ENCODE results near the gene ATG2B. TPM values are rescaled to one million over a fixed set of nuclear protein-coding genes. Genes with fewer than 3 reads are reported as not detected.
"Not testable (repeated sequence)": the region's sequence is repeated elsewhere in the genome, so short reads cannot be mapped to it uniquely, and the experiment has no call there.

The ATG2B gene
- polyA plus RNA-seq, 6 donors from 2014 or later: 1.4 to 2.2 (median 1.8) TPM

DNA sequence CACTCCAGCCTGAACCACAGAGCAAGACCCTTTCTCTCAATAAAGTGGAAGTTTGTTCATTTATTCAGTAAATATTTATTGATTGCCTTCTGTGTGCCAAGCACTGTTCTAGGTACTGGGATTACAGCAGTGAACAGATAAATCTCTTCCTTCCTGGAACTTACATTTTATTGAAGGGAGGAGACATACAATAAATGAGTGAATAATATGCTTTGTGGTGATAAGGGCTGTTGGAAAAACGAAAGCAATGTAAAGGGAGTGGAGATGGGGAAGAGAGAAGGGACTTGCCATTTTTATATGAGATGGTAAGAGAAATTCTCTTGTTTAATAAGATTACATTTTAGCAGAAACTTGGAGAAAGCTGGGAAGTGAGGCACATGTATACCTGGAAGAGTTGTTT lies 1.8 kb upstream of the ATG2B start:
- H3K9me3 Mint-ChIP-seq: peaks cover 0 to 5% (median 0%) of the 10 kb centered on the region in 7 donors
- H3K4me1 Mint-ChIP-seq: peaks cover 40 to 53% (median 46%) of the 10 kb centered on the region in 3 donors
- peaks cover 7 to 8% of the 10 kb centered on the region in 2 donors for H3K36me3 Mint-ChIP-seq
- no peak for ATAC-seq (ENCODE audit: low read depth in 2 of 2)
- no peak overlapping the region for H3K27ac Mint-ChIP-seq
- peak overlapping the region; percentile 48 to 94 (median 88) for H3K4me3 Mint-ChIP-seq
- no peak for DNase-seq
- H3K27me3 Mint-ChIP-seq: no peaks in the 10 kb centered on the region

DNA sequence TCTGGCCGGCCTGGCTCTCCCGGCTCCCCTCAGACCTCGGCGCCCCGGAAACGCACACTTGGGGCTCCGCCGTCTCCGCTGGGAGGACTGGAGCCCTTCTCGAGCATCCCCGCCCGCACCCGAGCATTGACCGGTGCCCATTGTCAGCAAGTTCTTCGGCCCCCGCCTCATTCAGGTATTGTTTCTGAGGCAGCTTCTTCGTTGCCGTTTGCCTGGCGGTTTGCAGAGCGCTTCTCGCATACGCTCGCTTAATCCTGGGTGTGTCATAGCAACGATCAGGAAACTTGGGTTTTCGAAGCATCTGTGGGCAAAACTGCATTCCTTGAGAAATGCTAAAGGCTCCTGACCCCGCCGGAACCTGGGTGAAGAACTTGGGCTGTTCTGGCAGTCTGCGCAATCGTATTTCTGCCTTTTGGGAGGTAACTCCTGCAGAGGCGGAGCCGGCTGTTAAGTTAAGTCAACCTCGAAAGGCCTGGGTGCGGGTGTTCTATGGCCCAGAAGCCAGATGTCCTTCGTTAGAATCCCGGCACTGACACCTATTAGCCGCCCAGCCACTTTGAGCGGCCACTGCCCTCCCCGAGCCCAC lies 703 bp upstream of the ATG2B start:
- Mint-ChIP-seq H3K4me3 (peak overlapping the region; percentile 87 to 95 (median 90)), H3K4me1 (peaks cover 43 to 47% (median 45%) of the 10 kb centered on the region in 3 donors), H3K27ac (peak overlapping the region in 5 of 6 donors; percentile 74 to 90 (median 89)), H3K36me3 (peaks cover 2 to 4% of the 10 kb centered on the region in 2 donors), H3K9me3 (peaks cover 0 to 3% (median 0%) of the 10 kb centered on the region in 7 donors), H3K27me3 (no peaks in the 10 kb centered on the region)
- peak; percentile 18 to 22 for ATAC-seq (ENCODE audit: low read depth in 2 of 2)
- DNase-seq: no peak

DNA sequence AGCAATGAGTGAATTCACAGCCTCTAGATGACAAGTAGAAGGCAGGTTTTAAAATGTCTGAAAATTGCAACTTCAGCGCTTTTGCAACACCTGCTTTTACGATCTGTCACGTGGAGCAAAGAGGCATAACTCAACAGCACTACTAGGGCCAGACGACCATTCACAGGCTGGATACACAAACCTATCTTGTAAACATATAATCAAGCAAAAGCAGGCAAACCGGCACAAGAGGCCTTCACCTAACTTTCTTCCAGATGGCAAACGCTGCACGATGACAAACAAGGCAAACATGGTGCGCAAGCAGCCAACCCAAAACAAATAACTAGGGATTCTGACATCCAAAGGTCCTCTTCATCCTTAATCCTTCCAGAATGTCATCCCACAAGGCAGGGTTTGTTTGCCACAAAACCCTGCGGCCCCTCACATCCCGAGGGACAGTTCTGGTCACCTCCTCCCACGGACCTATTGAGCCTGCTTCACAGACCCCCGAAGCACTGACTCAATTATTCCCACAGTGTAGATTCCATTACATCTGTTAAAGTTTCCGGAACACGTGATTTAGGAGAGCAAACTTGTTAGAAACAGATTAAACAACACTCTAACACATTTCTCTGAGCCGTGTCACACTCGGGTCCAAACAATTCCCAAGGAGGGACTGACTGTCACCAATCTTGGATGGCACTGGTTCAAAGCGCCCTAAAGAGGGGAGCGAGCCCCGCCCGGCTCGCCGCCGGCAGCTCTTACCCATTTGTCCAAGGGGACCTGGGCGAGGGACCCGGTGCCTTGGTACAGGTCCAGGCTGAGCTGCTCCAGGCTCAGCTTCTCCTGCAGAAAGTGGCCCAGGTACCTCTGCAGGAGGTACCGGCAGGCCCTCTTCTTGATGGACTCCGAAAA lies 823 bp downstream of the ATG2B start:
- H3K9me3 Mint-ChIP-seq: no peaks in the 10 kb centered on the region

DNA sequence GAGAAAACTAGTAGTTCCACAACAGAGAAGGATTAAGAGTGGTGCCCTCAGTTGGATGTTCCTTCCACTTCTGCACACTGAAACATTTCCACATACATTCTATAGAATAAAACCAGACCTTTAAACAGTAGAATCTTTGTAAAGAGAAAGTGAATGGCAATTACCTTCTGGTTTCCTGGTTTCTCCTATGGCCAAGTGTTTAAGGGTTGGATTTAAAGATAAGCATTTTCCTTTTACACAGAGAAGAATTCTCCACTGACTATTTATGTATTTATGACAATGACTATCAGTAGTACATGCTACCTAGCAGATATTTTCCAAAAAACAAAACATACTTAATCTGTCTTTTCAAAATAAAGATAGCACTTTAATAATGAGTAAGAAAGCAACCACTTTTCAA lies 3.2 kb downstream of the ATG2B start:
- Mint-ChIP-seq H3K27me3 (no peaks in the 10 kb centered on the region), H3K27ac (no peak overlapping the region), H3K9me3 (peaks cover 0 to 2% (median 0%) of the 10 kb centered on the region in 7 donors), H3K4me1 (peaks cover 31 to 41% (median 35%) of the 10 kb centered on the region in 3 donors), H3K4me3 (peak overlapping the region in 1 of 8 donors; percentile 60), H3K36me3 (no peaks in the 10 kb centered on the region)
- DNase-seq: no peak
- no peak for ATAC-seq (ENCODE audit: low read depth in 2 of 2)

More for the DNA sequence above, 823 bp downstream of the ATG2B start:
- Mint-ChIP-seq H3K27ac (peak overlapping the region; percentile 59 to 94 (median 88)), H3K4me1 (peaks cover 38 to 44% (median 40%) of the 10 kb centered on the region in 3 donors), H3K4me3 (peak overlapping the region; percentile 86 to 91 (median 88)), H3K36me3 (no peaks in the 10 kb centered on the region), H3K27me3 (no peaks in the 10 kb centered on the region)
- DNase-seq (peak; percentile 39), ATAC-seq (ENCODE audit: low read depth in 2 of 2) (peak; percentile 5 to 12)

DNA sequence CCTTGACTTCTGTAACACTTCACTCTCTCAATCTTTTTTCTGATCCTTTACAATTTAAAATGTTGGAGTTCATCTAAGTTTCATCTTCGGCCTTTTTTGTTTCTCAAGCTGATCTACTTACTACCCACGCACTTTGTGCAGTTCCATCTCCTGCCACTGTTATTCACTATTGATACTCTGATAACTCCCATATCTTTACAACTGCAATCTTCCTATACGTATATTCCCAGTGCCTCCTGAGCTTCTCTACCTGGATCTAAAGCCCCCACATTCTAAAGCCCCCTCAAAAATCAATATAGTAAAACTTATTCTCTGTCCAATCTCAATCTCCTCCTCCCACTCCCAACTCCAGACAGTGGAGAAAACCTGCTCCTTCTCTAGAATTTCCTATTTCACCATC lies 5.9 kb downstream of the ATG2B start:
- Mint-ChIP-seq H3K4me3 (no peak overlapping the region), H3K36me3 (peaks cover 0 to 5% of the 10 kb centered on the region in 2 donors), H3K27ac (peak overlapping the region in 2 of 6 donors; percentile 1 to 45)

DNA sequence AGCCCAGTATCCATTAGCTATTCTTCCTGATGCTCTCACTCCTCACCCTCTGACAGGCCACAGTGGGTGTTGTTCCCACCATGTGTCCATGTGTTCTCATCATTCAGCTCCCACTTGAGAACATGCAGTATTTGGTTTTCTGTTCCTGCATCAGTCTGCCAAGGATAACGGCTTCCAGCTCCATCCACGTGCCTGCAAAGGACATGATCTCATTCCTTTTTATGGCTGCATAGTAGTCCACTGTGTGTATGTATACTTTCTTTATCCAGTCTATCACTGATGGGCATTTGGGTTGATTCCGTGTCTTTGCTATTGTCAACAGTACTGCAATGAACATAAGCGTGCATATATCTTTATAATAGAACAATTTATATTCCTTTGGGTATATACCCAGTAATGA lies 8.9 kb downstream of the ATG2B start:
- peaks cover 0 to 2% (median 0%) of the 10 kb centered on the region in 7 donors for H3K9me3 Mint-ChIP-seq
- peak overlapping the region in 1 of 6 donors; percentile 74 for H3K27ac Mint-ChIP-seq
- H3K36me3 Mint-ChIP-seq: peaks cover 0 to 5% of the 10 kb centered on the region in 2 donors
- DNase-seq: no peak
- no peaks in the 10 kb centered on the region for H3K27me3 Mint-ChIP-seq
- no peak overlapping the region for H3K4me3 Mint-ChIP-seq
- ATAC-seq (ENCODE audit: low read depth in 2 of 2): no peak
- H3K4me1 Mint-ChIP-seq: peaks cover 9 to 27% (median 9%) of the 10 kb centered on the region in 3 donors

More for the DNA sequence above, 5.9 kb downstream of the ATG2B start:
- Mint-ChIP-seq H3K27me3 (no peaks in the 10 kb centered on the region), H3K4me1 (peaks cover 22 to 28% (median 25%) of the 10 kb centered on the region in 3 donors), H3K9me3 (peaks cover 0 to 2% (median 0%) of the 10 kb centered on the region in 7 donors)
- ATAC-seq (ENCODE audit: low read depth in 2 of 2) (no peak), DNase-seq (no peak)

DNA sequence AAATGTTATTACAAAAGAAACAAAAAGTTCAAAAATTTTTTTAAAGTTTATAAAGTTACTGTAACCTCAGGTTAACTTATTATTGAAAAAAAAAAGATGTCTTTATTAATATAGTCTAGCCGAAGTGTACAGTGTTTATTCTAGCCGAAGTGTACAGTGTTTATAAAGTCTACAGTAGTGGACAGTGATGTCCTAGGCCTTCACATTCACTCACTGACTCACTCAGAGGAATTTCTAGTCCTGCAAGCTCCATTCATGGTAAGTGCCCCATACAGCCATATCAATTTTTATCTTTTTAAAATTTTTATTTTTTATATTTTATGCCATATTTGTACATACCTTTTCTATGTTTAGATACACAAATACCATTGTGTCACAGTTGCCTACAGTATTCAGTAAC lies 10.4 kb downstream of the ATG2B start:
- no peaks in the 10 kb centered on the region for H3K27me3 Mint-ChIP-seq
- DNase-seq (no peak), ATAC-seq (ENCODE audit: low read depth in 2 of 2) (no peak)
- H3K4me1 Mint-ChIP-seq: peaks cover 2 to 32% (median 10%) of the 10 kb centered on the region in 3 donors
- no peak overlapping the region for H3K27ac Mint-ChIP-seq
- peaks cover 0 to 5% of the 10 kb centered on the region in 2 donors for H3K36me3 Mint-ChIP-seq
- peaks cover 0 to 2% (median 0%) of the 10 kb centered on the region in 7 donors for H3K9me3 Mint-ChIP-seq
- no peak overlapping the region for H3K4me3 Mint-ChIP-seq

DNA sequence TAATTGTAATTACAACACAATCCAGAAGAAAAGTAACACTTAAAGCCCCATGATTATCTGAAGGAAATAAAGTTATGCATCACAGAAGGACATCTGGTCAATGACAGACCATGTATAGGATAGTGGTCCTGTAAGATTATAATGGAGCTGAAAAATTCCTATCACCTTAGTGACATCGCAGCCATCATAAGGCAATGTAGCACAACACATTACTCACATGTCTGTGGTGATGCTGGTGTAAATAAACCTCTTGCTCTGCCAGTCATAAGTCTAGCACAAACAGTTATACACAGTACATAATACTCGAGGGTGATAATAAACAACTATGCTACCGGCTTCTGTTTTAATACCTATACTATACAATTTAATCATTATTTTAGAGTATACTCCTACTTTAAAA lies 11.2 kb downstream of the ATG2B start:
- ATAC-seq (ENCODE audit: low read depth in 2 of 2): no peak

DNA sequence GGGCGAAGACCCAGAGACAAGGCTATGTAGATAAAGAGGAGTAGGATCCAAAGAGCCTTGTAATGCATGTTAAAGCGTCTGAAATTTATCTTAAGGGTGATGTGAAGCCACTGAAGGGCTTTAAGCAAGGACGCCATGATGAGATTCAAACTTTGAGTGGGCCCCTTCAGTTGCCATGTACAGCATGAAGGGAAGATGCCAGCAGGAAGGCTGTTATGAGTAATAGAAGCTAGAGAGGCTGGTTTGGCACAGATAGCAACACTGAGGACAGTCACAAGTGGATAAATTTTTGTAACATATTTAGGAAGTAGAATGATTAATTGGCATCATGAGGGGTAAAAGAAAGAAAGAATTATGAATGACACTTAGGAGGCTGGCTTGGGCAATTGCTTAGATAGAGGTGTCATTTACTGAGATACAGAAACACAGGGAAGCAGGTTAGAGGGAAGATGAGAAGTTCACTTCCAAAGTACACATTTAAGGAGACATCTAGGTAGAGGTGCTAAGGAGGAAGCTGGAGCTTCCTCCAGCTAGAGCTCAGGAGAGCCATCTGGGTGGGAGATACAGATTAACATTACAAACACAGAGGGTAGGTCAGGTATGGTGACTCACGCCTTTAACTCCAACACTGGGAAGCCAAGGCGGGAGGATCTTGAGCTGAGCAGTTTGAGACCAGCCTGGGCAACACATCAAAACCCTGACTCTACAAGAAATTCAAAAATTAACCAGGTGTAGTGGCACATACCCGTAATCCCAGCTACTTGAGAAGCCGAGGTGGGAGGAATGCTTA lies 13.7 kb downstream of the ATG2B start:
- Mint-ChIP-seq H3K27ac (peak overlapping the region in 2 of 6 donors; percentile 12 to 34), H3K4me1 (peaks cover 0 to 27% (median 5%) of the 10 kb centered on the region in 3 donors), H3K27me3 (no peaks in the 10 kb centered on the region), H3K36me3 (peaks cover 0 to 8% of the 10 kb centered on the region in 2 donors), H3K4me3 (no peak overlapping the region), H3K9me3 (peaks cover 0 to 2% (median 0%) of the 10 kb centered on the region in 7 donors)
- no peak for ATAC-seq (ENCODE audit: low read depth in 2 of 2)
- DNase-seq: no peak

More for the DNA sequence above, 11.2 kb downstream of the ATG2B start:
- no peaks in the 10 kb centered on the region for H3K27me3 Mint-ChIP-seq
- no peak overlapping the region for H3K27ac Mint-ChIP-seq
- peaks cover 0 to 2% (median 0%) of the 10 kb centered on the region in 7 donors for H3K9me3 Mint-ChIP-seq
- no peak overlapping the region for H3K4me3 Mint-ChIP-seq
- peaks cover 2 to 32% (median 6%) of the 10 kb centered on the region in 3 donors for H3K4me1 Mint-ChIP-seq
- DNase-seq: no peak
- peaks cover 0 to 5% of the 10 kb centered on the region in 2 donors for H3K36me3 Mint-ChIP-seq

DNA sequence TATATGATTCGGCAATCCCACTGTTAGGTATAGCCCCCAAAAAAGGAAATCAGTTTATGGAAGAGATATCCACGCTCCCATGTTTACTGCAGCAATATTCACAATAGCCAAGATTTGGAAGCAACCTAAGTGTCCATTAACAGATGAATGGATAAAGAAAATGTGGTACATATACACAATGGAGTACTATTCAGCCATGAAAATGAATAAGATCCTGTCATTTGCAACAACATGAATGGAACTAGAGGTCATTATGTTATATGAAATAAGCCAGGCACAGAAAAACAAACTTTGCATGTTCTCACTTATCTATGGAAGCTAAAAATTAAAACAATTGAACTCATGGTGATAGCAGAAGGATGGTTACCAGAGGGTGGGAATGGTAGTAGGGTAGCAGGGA lies 15.2 kb downstream of the ATG2B start:
- not testable (repeated sequence) for H3K9me3 Mint-ChIP-seq; ATAC-seq (ENCODE audit: low read depth in 2 of 2); DNase-seq; H3K27ac Mint-ChIP-seq; H3K4me3 Mint-ChIP-seq; H3K36me3 Mint-ChIP-seq; H3K27me3 Mint-ChIP-seq
- peaks cover 0 to 23% (median 5%) of the 10 kb centered on the region in 3 donors for H3K4me1 Mint-ChIP-seq

DNA sequence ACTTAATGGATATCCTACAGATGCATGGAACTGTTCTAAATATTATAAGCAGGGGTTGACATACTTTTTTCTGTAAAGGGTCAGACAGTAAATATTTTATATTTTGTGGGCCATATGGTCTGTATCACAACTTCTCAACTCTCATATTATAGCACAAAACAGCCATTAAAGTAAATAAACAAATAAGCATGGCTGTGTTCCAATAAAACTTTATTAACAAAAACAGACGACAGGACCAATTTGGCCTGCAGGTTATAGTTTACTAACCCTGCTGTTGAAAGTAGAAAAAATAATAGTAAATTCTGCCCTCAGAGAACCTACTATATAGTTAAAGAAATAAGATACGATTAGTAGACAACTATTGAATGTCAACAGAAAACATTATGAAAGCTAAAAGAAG lies 17.5 kb downstream of the ATG2B start:
- H3K4me3 Mint-ChIP-seq: no peak overlapping the region
- H3K27me3 Mint-ChIP-seq: no peaks in the 10 kb centered on the region
- no peak overlapping the region for H3K27ac Mint-ChIP-seq

DNA sequence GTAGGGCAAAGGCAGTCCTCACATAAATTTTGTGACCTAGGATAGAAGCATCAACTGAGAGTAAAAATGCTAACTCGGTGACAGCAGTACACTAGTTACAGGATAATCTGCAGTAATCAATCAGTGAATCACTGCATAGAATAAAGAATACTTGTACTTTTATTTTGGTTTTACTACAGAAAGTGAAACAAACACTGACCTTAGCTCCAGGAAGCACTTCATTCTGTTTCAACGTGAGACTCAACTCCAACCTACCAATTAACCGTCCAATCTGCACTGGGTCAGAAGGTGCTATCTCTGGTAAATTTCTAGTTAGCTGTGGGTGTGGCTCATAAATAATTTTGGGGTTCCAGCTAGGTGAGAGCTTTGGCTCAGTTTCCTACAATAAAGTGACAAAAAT lies 21.8 kb downstream of the ATG2B start:
- Mint-ChIP-seq H3K4me3 (no peak overlapping the region), H3K36me3 (peaks cover 14 to 21% of the 10 kb centered on the region in 2 donors), H3K9me3 (no peaks in the 10 kb centered on the region), H3K4me1 (no peaks in the 10 kb centered on the region), H3K27ac (no peak overlapping the region), H3K27me3 (no peaks in the 10 kb centered on the region)
- no peak for ATAC-seq (ENCODE audit: low read depth in 2 of 2)
- no peak for DNase-seq

More for the DNA sequence above, 17.5 kb downstream of the ATG2B start:
- Mint-ChIP-seq H3K9me3 (peaks cover 0 to 2% (median 0%) of the 10 kb centered on the region in 7 donors), H3K4me1 (peaks cover 0 to 19% (median 5%) of the 10 kb centered on the region in 3 donors), H3K36me3 (peaks cover 0 to 6% of the 10 kb centered on the region in 2 donors)
- DNase-seq (no peak), ATAC-seq (ENCODE audit: low read depth in 2 of 2) (no peak)

DNA sequence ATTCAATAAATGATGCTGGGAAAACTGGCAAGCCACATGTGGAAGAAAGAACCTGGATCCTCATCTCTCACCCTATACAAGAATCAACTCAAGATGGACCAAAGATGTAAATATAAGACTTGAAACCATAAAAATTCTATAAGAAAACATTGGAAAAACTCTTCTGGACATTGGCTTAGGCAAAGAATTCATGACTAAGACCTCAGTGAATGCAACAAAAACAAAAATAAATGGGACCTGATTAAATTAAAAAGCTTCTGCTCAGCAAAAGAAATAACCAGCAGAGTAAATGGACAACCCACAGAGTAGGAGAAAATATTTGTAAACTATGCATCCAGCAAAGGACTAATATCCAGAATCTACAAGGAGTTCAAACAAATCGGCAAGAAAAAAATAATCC lies 24.6 kb downstream of the ATG2B start:
- H3K36me3 Mint-ChIP-seq: peaks cover 14 to 15% of the 10 kb centered on the region in 2 donors
- no peaks in the 10 kb centered on the region for H3K9me3 Mint-ChIP-seq
- H3K27ac Mint-ChIP-seq: peak overlapping the region in 1 of 6 donors; percentile 44
- no peak overlapping the region for H3K4me3 Mint-ChIP-seq
- no peaks in the 10 kb centered on the region for H3K4me1 Mint-ChIP-seq
- ATAC-seq (ENCODE audit: low read depth in 2 of 2) (no peak), DNase-seq (no peak)
- no peaks in the 10 kb centered on the region for H3K27me3 Mint-ChIP-seq
